Endothelial cell of umbilical vein (primary cell): Measurements from ENCODE around the gene CNOT1. TPM values are rescaled to one million over a fixed set of nuclear protein-coding genes. Genes with fewer than 3 reads are reported as not detected.

ENCODE experiments used
- BruUV-seq: library from RNA; stranded (reverse); fragments of 400-500 nt; replicated peaks from 2 replicates; lab custom pipeline; 2021; lab: Mats Ljungman, UMichigan
- CTCF ChIA-PET: fragments of 300-600, 350-600 bp; sonication (Branson Sonifier 250); formaldehyde crosslinking; loops from one replicate; lab custom pipeline; 2021; ENCODE audit warnings: antibody characterized with exemption, inconsistent platforms; lab: Charles Lee
- POLR2A ChIA-PET: fragments of 300-600, 350-600 bp; sonication (Branson Sonifier 250); formaldehyde crosslinking; loops from one replicate; lab custom pipeline; 2021; ENCODE audit warnings: antibody characterized with exemption, inconsistent platforms; lab: Charles Lee
- DNase-seq: peaks from one replicate; pipeline ENCODE4 v3.0.0-alpha.2; 2011; ENCODE audit warnings: low read depth, low spot score
- FAIRE-seq: peaks from 2 replicates; lab custom pipeline; 2011; peaks lifted over from hg19 to GRCh38; lab: Jason Lieb, UNC
- H2AFZ ChIP-seq: 2 replicates; pipeline ENCODE4 v1.6.0; 2012; ENCODE audit warnings: low read depth, low read length, control low read depth, inconsistent platforms
- H3K27ac ChIP-seq: 2 replicates; pipeline ENCODE4 v1.5.1; 2011; ENCODE audit warnings: low read depth, mild to moderate bottlenecking, control low read depth, low read length, moderate library complexity; ENCODE audit not compliant: insufficient read depth
- H3K27me3 ChIP-seq, 2 experiments: 2 replicates each; pipeline versions ENCODE4 v1.6.0 to v1.6.1; 2011; ENCODE audit warnings: low read length in 2 of 2, mixed read lengths in 1 of 2; ENCODE audit not compliant: control insufficient read depth in 2 of 2, insufficient read depth in 2 of 2
- H3K36me3 ChIP-seq, 2 experiments: 2 replicates in 1 of 2; 3 replicates in 1 of 2; pipeline ENCODE4 v1.5.1; 2011; ENCODE audit warnings: low read length in 2 of 2, mild to moderate bottlenecking in 1 of 2, moderate library complexity in 1 of 2; ENCODE audit not compliant: control insufficient read depth in 2 of 2, insufficient read depth in 2 of 2; ENCODE audit errors: extremely low read depth in 1 of 2
- H3K4me1 ChIP-seq: 3 replicates; pipeline ENCODE4 v1.5.1; 2011; ENCODE audit warnings: mild to moderate bottlenecking, low read length; ENCODE audit not compliant: control insufficient read depth, insufficient read depth; ENCODE audit errors: extremely low read depth
- H3K4me2 ChIP-seq: 2 replicates; pipeline ENCODE4 v1.6.1; 2011; ENCODE audit warnings: low read length, control low read depth, mixed read lengths; ENCODE audit not compliant: insufficient read depth
- H3K4me3 ChIP-seq, 3 experiments: fragments of 200-600 bp in 1 of 3; sonication (generic), shearing (Covaris generic) in 1 of 3; replicated peaks in 1 of 3; 2 replicates each; pipeline ENCODE4 v1.5.1; 2011 to 2016; ENCODE audit warnings: control low read depth in 3 of 3, low read length in 3 of 3, mild to moderate bottlenecking in 2 of 3, inconsistent platforms in 1 of 3, low read depth in 1 of 3, moderate library complexity in 1 of 3; ENCODE audit not compliant: insufficient read depth in 1 of 3
- H3K79me2 ChIP-seq: 2 replicates; pipeline ENCODE4 v1.6.0; 2012; ENCODE audit warnings: low read length, inconsistent platforms; ENCODE audit not compliant: control insufficient read depth, insufficient read depth
- H3K9ac ChIP-seq: replicated peaks from 2 replicates; pipeline ENCODE3; 2011; ENCODE audit warnings: low read length, control low read depth; ENCODE audit not compliant: insufficient read depth; ENCODE audit errors: extremely low read depth
- H3K9me1 ChIP-seq: replicated peaks from 3 replicates; pipeline ENCODE4 v1.6.0; 2011; ENCODE audit warnings: mild to moderate bottlenecking, low read length; ENCODE audit not compliant: control insufficient read depth, insufficient read depth; ENCODE audit errors: extremely low read depth
- H3K9me3 ChIP-seq: replicated peaks from 2 replicates; pipeline ENCODE4 v1.5.1; 2012; ENCODE audit warnings: low read length, inconsistent platforms; ENCODE audit not compliant: control insufficient read depth, insufficient read depth
- H4K20me1 ChIP-seq: replicated peaks from 2 replicates; pipeline ENCODE3; 2011; ENCODE audit warnings: mild to moderate bottlenecking, low read length; ENCODE audit not compliant: control insufficient read depth, insufficient read depth; ENCODE audit errors: extremely low read depth
- EZH2 ChIP-seq: IDR thresholded peaks from 2 replicates; pipeline ENCODE4 v1.6.1; 2012; ENCODE audit warnings: borderline replicate concordance, low read depth, mild to moderate bottlenecking, moderate library complexity, low read length, inconsistent platforms; ENCODE audit not compliant: severe bottlenecking
- FOS ChIP-seq: IDR thresholded peaks from 2 replicates; pipeline ENCODE4 v1.6.1; 2011; ENCODE audit warnings: mild to moderate bottlenecking, low read length, moderate library complexity, borderline replicate concordance; ENCODE audit not compliant: insufficient read depth
- GATA2 ChIP-seq: IDR thresholded peaks from 2 replicates; pipeline ENCODE4 v1.7.0; 2011; ENCODE audit warnings: low read depth, mild to moderate bottlenecking, moderate library complexity, mixed read lengths, low read length; ENCODE audit not compliant: insufficient read length, insufficient read depth
- JUN ChIP-seq: IDR thresholded peaks from 2 replicates; pipeline ENCODE4 v1.6.1; 2011; ENCODE audit warnings: borderline replicate concordance, low read depth; ENCODE audit not compliant: insufficient read length, insufficient read depth
- MYC ChIP-seq: IDR thresholded peaks from one replicate; pipeline ENCODE4 v1.6.1; 2011; ENCODE audit warnings: mild to moderate bottlenecking, low read depth, low read length
- POLR2A ChIP-seq: IDR thresholded peaks from 2 replicates; pipeline ENCODE4 v1.6.1; 2012; ENCODE audit warnings: low read depth, mild to moderate bottlenecking, control low read depth, low read length
- POLR2AphosphoS5 ChIP-seq: IDR thresholded peaks from 2 replicates; pipeline ENCODE4 v1.6.1; 2012; ENCODE audit warnings: low read depth, mild to moderate bottlenecking, control low read depth, low read length, moderate library complexity; ENCODE audit not compliant: insufficient read depth
- dilution Hi-C: fragments of 300-500 bp; cut with MboI; formaldehyde crosslinking; loops from one replicate; pipeline ENCODE4 v1.15.0; 2019; ENCODE audit warnings: low sequenced_read_pairs; ENCODE audit not compliant: extremely low pct_ligation_motif_present
- intact Hi-C: fragments of 100-400 bp; cut with micrococcal nuclease; formaldehyde crosslinking; loops from one replicate; pipeline ENCODE4 v1.10.0; 2022
- polyA plus RNA-seq, 4 experiments: library from polyadenylated mRNA; depleted of rRNA in 3 of 4; stranded (reverse) in 3 of 4; unstranded in 1 of 4; fragments of >200 nt; gene quantifications; 2 replicates each; pipeline versions ENCODE4 v1.2.1 to v1.2.3, GENCODE V29; 2011 to 2012; ENCODE audit warnings: missing spikeins in 1 of 4
- total RNA-seq: library from RNA; stranded (reverse); gene quantifications from 2 replicates; pipeline ENCODE4 v1.2.3, GENCODE V29; 2021
- TF ChIP-seq, protein P1 (sequence below): IDR thresholded peaks from 2 replicates; pipeline ENCODE4 v1.6.1; 2011; ENCODE audit not compliant: insufficient read depth, insufficient read length
- TF ChIP-seq, protein P2 (sequence below), 2 donors: IDR thresholded peaks; 1 replicate in 1 of 2; 2 replicates in 1 of 2; pipeline ENCODE4 v1.5.1; 2011; ENCODE audit warnings: low read length in 2 of 2, mild to moderate bottlenecking in 2 of 2, moderate library complexity in 2 of 2, control low read depth in 1 of 2, inconsistent platforms in 1 of 2, low read depth in 1 of 2; ENCODE audit not compliant: insufficient read depth in 1 of 2; ENCODE audit errors: extremely low read depth in 1 of 2

Gene CNOT1
- total and polyA plus RNA-seq, 2 donors (not counting 3 experiments of a cell fraction or from before 2014, with no cell fraction given), result 142 to 151 TPM

DNA sequence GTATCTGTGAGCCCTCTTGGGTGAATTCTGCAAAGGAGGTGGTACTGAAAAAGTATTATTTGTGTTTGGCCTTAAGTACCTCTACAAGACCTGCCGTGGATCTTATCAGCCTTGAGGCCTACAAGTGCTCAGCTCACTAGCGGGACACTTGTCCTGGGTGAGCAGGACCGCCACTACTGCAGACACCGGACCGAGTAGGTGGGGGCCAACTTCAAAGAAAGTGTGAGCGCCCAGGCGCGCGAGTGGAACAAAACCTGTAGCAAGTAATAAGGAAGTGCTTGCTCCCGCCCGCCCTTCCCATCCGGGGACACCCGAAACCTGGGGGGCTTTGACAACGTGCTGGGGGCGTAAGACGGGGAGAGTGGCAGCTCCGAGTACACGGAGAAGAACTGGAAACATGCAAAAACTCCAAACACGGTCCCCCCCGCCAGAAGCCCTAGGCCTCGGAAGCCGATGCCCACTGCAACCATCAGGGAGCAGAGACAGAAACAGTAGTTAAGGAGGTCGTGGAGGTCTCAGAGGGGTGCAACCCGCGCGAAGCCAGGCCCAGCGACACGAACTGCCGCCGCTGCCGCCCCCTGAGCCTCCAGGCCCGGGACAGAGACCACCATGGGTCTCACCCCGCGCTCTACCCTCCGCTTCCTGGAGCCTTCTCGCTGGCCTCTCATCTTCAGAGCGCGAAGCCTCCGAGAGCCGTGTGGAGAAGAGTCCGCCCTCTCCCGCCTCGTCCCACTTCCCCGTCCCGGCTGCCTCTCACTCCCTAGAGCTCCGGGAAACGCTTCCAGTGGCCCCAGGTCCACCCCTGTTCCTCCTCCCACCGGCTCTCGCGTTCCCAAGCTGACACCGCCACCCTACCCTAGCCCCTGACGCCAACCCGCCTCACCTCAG, 537 bp downstream of the CNOT1 start:
- H3K36me3 ChIP-seq, result peaks cover 0 to 3% of the 10 kb centered on the region in 2 experiments
- ChIA-PET POLR2A (interaction anchor here (0.6 kb wide), 1 partner anchor 28 kb away, joined by 3 read pairs; no protein-coding TSS in a partner anchor), CTCF (interaction anchor here (1.4 to 2.4 kb wide), 2 partner anchors 43 to 127 kb away, joined by 3 to 9 read pairs; no protein-coding TSS in a partner anchor)
- peak overlapping the region; percentile 95 for H3K27ac ChIP-seq
- no peaks in the 10 kb centered on the region for H3K9me3 ChIP-seq
- no peaks in the 10 kb centered on the region for H3K9me1 ChIP-seq
- DNase-seq (peak; percentile 49), FAIRE-seq (no peak)
- peak overlapping the region; percentile 98 for H3K4me2 ChIP-seq
- peaks cover 14% of the 10 kb centered on the region for H3K4me1 ChIP-seq
- H3K79me2 ChIP-seq, result peaks cover 55% of the 10 kb centered on the region
- BruUV-seq, result no TSS peak
- peak overlapping the region; percentile 78 to 99 (median 97) for H3K4me3 ChIP-seq
- no peaks in the 10 kb centered on the region for H3K27me3 ChIP-seq
- H2AFZ ChIP-seq, result peak overlapping the region; percentile 91
- TF ChIP-seq POLR2A (no peak), FOS (no peak), GATA2 (no peak), POLR2AphosphoS5 (no peak), EZH2 (no peak), JUN (no peak), MYC (no peak)
- TF ChIP-seq, protein P1, sequence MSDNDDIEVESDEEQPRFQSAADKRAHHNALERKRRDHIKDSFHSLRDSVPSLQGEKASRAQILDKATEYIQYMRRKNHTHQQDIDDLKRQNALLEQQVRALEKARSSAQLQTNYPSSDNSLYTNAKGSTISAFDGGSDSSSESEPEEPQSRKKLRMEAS, result no peak
- TF ChIP-seq, protein P2, sequence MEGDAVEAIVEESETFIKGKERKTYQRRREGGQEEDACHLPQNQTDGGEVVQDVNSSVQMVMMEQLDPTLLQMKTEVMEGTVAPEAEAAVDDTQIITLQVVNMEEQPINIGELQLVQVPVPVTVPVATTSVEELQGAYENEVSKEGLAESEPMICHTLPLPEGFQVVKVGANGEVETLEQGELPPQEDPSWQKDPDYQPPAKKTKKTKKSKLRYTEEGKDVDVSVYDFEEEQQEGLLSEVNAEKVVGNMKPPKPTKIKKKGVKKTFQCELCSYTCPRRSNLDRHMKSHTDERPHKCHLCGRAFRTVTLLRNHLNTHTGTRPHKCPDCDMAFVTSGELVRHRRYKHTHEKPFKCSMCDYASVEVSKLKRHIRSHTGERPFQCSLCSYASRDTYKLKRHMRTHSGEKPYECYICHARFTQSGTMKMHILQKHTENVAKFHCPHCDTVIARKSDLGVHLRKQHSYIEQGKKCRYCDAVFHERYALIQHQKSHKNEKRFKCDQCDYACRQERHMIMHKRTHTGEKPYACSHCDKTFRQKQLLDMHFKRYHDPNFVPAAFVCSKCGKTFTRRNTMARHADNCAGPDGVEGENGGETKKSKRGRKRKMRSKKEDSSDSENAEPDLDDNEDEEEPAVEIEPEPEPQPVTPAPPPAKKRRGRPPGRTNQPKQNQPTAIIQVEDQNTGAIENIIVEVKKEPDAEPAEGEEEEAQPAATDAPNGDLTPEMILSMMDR (IDR thresholded peaks at IDR 0.05; ENCODE audit: extremely low read depth in 1 of 2, insufficient read depth in 1 of 2, low read depth in 1 of 2, low read length in 2 of 2), result no peak
- peaks cover 7% of the 10 kb centered on the region for H4K20me1 ChIP-seq
- intact Hi-C loops, result loop anchor here (1.0 to 5.0 kb wide), 2 partner anchors 105 to 112 kb away; partner anchors contain the start of genes GOT2 and SETD6
- H3K9ac ChIP-seq, result peak overlapping the region; percentile 99
- dilution Hi-C loops, result no loop called here
